Measurements from ENCODE around the gene OTUB2. TPM values are rescaled to one million over a fixed set of nuclear protein-coding genes. Genes with fewer than 3 reads are reported as not detected.

The OTUB2 gene
- total RNA-seq, 3 donors from 2014 or later (not counting 1 experiment from before 2014, with no cell fraction given) = 0.09 to 0.13 TPM; not detected in 1

- no peaks in the 10 kb centered on the region for H3K4me1 Mint-ChIP-seq
- H3K9me3 Mint-ChIP-seq = no peaks in the 10 kb centered on the region
- H3K36me3 Mint-ChIP-seq = no peaks in the 10 kb centered on the region
- no peak overlapping the region for H3K4me3 ChIP-seq (ENCODE audit: low read length)
- no peaks in the 10 kb centered on the region for H3K4me1 ChIP-seq (ENCODE audit: control insufficient read depth, insufficient read depth, low read length)
- no peaks in the 10 kb centered on the region for H3K9me3 ChIP-seq (ENCODE audit: control insufficient read depth, insufficient read depth, low read length)
- no peak for TF ChIP-seq CTCF (IDR thresholded peaks at IDR 0.05)
- H3K27me3 ChIP-seq (ENCODE audit: control insufficient read depth, insufficient read depth, low read length) = no peaks in the 10 kb centered on the region
- 75% methylated on average over 13 of the region's 13 CpGs for WGBS (ENCODE audit: insufficient coverage)
- DNase-seq = no peak
- ATAC-seq = no peak
- H3K36me3 ChIP-seq (ENCODE audit: control insufficient read depth, insufficient read depth, low read length) = no peaks in the 10 kb centered on the region
- peaks cover 10 to 14% of the 10 kb centered on the region in 2 donors for H3K27me3 Mint-ChIP-seq (ENCODE audit: low read depth in 2 of 2)
- H3K27ac ChIP-seq (ENCODE audit: low read length) = no peak overlapping the region
- intact Hi-C loops (cut with micrococcal nuclease) = no loop called here
- no peak overlapping the region for H3K4me3 Mint-ChIP-seq
- H3K27ac Mint-ChIP-seq = no peak overlapping the region
Observed at GRCh38 chr14:93994919-93995682, 31.0 kb upstream of the OTUB2 start.

- H3K4me1 ChIP-seq (ENCODE audit: control insufficient read depth, insufficient read depth, low read length) = no peaks in the 10 kb centered on the region
- H3K4me3 ChIP-seq (ENCODE audit: low read length) = no peak overlapping the region
- Mint-ChIP-seq H3K4me1 (no peaks in the 10 kb centered on the region), H3K9me3 (no peaks in the 10 kb centered on the region), H3K27me3 (ENCODE audit: low read depth in 2 of 2) (peaks cover 13 to 14% of the 10 kb centered on the region in 2 donors), H3K36me3 (no peaks in the 10 kb centered on the region), H3K4me3 (no peak overlapping the region), H3K27ac (no peak overlapping the region)
- H3K36me3 ChIP-seq (ENCODE audit: control insufficient read depth, insufficient read depth, low read length) = no peaks in the 10 kb centered on the region
- H3K9me3 ChIP-seq (ENCODE audit: control insufficient read depth, insufficient read depth, low read length) = no peaks in the 10 kb centered on the region
- H3K27me3 ChIP-seq (ENCODE audit: control insufficient read depth, insufficient read depth, low read length) = peaks cover under 1% of the 10 kb centered on the region
- intact Hi-C loops (cut with micrococcal nuclease) = no loop called here
- DNase-seq = no peak
- no peak for ATAC-seq
- 71% methylated on average over 8 of the region's 8 CpGs for WGBS (ENCODE audit: insufficient coverage)
- H3K27ac ChIP-seq (ENCODE audit: low read length) = no peak overlapping the region
- TF ChIP-seq CTCF (IDR thresholded peaks at IDR 0.05) = no peak
Observed at GRCh38 chr14:93996130-93996695, 29.9 kb upstream of the OTUB2 start.

- no peak within 1 kb of the TSS for H3K4me3 Mint-ChIP-seq
- DNase-seq = no peak
- H3K27ac ChIP-seq (ENCODE audit: low read length) = no peak within 1 kb of the TSS
- H3K4me1 ChIP-seq (ENCODE audit: control insufficient read depth, insufficient read depth, low read length) = peaks cover 5% of the 10 kb centered on the region
- H3K4me3 ChIP-seq (ENCODE audit: low read length) = no peak within 1 kb of the TSS
- no peaks in the 10 kb centered on the region for H3K36me3 Mint-ChIP-seq
- no peaks in the 10 kb centered on the region for H3K9me3 ChIP-seq (ENCODE audit: control insufficient read depth, insufficient read depth, low read length)
- peaks cover 15 to 17% of the 10 kb centered on the region in 2 donors for H3K27me3 Mint-ChIP-seq (ENCODE audit: low read depth in 2 of 2)
- WGBS (ENCODE audit: insufficient coverage) = 100% methylated on average over 1 of the region's 1 CpG
- H3K27ac Mint-ChIP-seq = no peak within 1 kb of the TSS
- no peaks in the 10 kb centered on the region for H3K9me3 Mint-ChIP-seq
- no peak for TF ChIP-seq CTCF (IDR thresholded peaks at IDR 0.05)
- H3K27me3 ChIP-seq (ENCODE audit: control insufficient read depth, insufficient read depth, low read length) = peaks cover 3% of the 10 kb centered on the region
- intact Hi-C loops (cut with micrococcal nuclease) = no loop called here
- no peak for ATAC-seq
- no peaks in the 10 kb centered on the region for H3K36me3 ChIP-seq (ENCODE audit: control insufficient read depth, insufficient read depth, low read length)
- H3K4me1 Mint-ChIP-seq = peaks cover 4 to 5% of the 10 kb centered on the region in 2 donors
Observed at GRCh38 chr14:93997082-93997481, 29.1 kb upstream of the OTUB2 start, which contains the start of gene CCDC197. TSS of gene CCDC197 (plus strand) at chr14:93997301. CDS start at chr14:93998132, 831 bp downstream.

Measured in natural killer cell (primary cell).